Transverse colon (tissue), 4 donors: ENCODE results near the gene FADS6. TPM values are rescaled to one million over a fixed set of nuclear protein-coding genes. Genes with fewer than 3 reads are reported as not detected.

Source experiments
- DNase-seq: peaks from one replicate; pipeline ENCODE4 v3.0.0-alpha.2; 2019
- H3K27ac ChIP-seq, 4 donors: fragments of 200-600 bp; sonication (generic); 2 replicates each; pipeline ENCODE4 v1.5.1; 2016 to 2018; ENCODE audit warnings: inconsistent platforms in 4 of 4
- H3K27me3 ChIP-seq: fragments of 200-600 bp; sonication (generic); 2 replicates; pipeline ENCODE4 v1.5.1; 2017; ENCODE audit warnings: inconsistent platforms
- H3K36me3 ChIP-seq, 4 donors: fragments of 200-600 bp; sonication (generic); 2 replicates each; pipeline ENCODE4 v1.5.1; 2017 to 2019; ENCODE audit warnings: inconsistent platforms in 4 of 4
- H3K4me1 ChIP-seq, 4 donors: fragments of 200-600 bp; sonication (generic); 2 replicates each; pipeline ENCODE4 v1.5.1; 2017 to 2020; ENCODE audit warnings: inconsistent platforms in 4 of 4
- H3K4me3 ChIP-seq, 4 donors: fragments of 200-600 bp; sonication (generic); 1 replicate in 1 of 4; 2 replicates in 3 of 4; pipeline versions ENCODE4 v1.5.1 to v1.6.1; 2017 to 2019; ENCODE audit warnings: inconsistent platforms in 4 of 4
- H3K9me3 ChIP-seq, 2 donors: fragments of 200-600 bp; sonication (generic); 2 replicates each; pipeline ENCODE4 v1.5.1; 2017 to 2019; ENCODE audit warnings: inconsistent platforms in 2 of 2
- CTCF ChIP-seq, 5 experiments: fragments of 200-600 bp in 3 of 5; fragments of 450-650 bp in 2 of 5; sonication (generic) in 3 of 5; IDR thresholded peaks; 1 replicate in 2 of 5; 2 replicates in 3 of 5; pipeline ENCODE4 v1.5.1; 2016 to 2017; ENCODE audit warnings: antibody characterized with exemption in 5 of 5, inconsistent platforms in 3 of 5, mild to moderate bottlenecking in 2 of 5, moderate library complexity in 1 of 5
- EP300 ChIP-seq: sonication (generic); formaldehyde crosslinking; IDR thresholded peaks from one replicate; pipeline ENCODE4 v1.6.1; 2017; ENCODE audit warnings: antibody characterized with exemption, low read depth
- POLR2A ChIP-seq: fragments of 450-650 bp; IDR thresholded peaks from one replicate; pipeline ENCODE4 v1.6.1; 2016; ENCODE audit warnings: antibody characterized with exemption, mild to moderate bottlenecking, moderate library complexity
- POLR2AphosphoS5 ChIP-seq, 3 donors: sonication (generic); formaldehyde crosslinking; IDR thresholded peaks; one replicate each; pipeline ENCODE4 v1.6.1; 2016; ENCODE audit warnings: antibody characterized with exemption in 3 of 3
- WGBS, 2 donors: methylation state at CpG; one replicate each; pipeline ENCODE4 v1.1.5; 2018; ENCODE audit warnings: low coverage in 1 of 2; 5-methylcytosine and 5-hydroxymethylcytosine counted together
- in situ Hi-C, 4 donors: fragments of 200-750 bp; cut with MboI; loops; one replicate each; pipeline versions ENCODE4 v1.15.0 to v1.15.1; 2017; ENCODE audit warnings: low sequenced_read_pairs in 3 of 4, low pct_ligation_motif_present in 1 of 4, low pct_unique_long_range_greater_than_20kb in 1 of 4
- intact Hi-C: fragments of 100-400 bp; cut with DNase I; formaldehyde crosslinking; loops from one replicate; pipeline ENCODE4 v1.15.1; 2023; ENCODE audit warnings: low total_unique reads
- total RNA-seq, 4 donors: library from RNA; depleted of rRNA; stranded (reverse); fragments of >200 nt; gene quantifications; one replicate each; pipeline ENCODE4 v1.1.0, GENCODE V29; 2016

Gene FADS6
- total RNA-seq, 4 donors from 2014 or later = 0.64 to 25.8 (median 3.7) TPM; not detected in 1

- Histone ChIP-seq H3K36me3 (no peaks in the 10 kb centered on the region), H3K27me3 (peaks cover 31% of the 10 kb centered on the region), H3K4me1 (peaks cover 13 to 27% (median 27%) of the 10 kb centered on the region in 4 donors), H3K27ac (no peak overlapping the region), H3K4me3 (no peak overlapping the region), H3K9me3 (no peaks in the 10 kb centered on the region)
- intact Hi-C loops = loop anchor here (2.0 kb wide), 1 partner anchor 120 kb away; no protein-coding TSS in a partner anchor
- TF ChIP-seq EP300 = no peak
- TF ChIP-seq POLR2A = no peak
- no peak for TF ChIP-seq CTCF (IDR thresholded peaks at IDR 0.05)
- TF ChIP-seq POLR2AphosphoS5 (IDR thresholded peaks at IDR 0.05) = no peak
- no peak for DNase-seq
- in situ Hi-C loops = loop anchor here in 2 of 4 donors (10.0 to 25.0 kb wide), 2 partner anchors 70 to 127 kb away; partner anchors contain the start of genes NHERF1 (in 2 of the 2) and RAB37 (in 2 of the 2)
- 85% methylated on average over 10 of the region's 15 CpGs; no CpG with 5 or more reads in 1 of the 2 donors for WGBS, 2 donors
Observed at GRCh38 chr17:74864297-74864865, 29.1 kb downstream of the FADS6 start.

- 72 to 87% methylated on average over 3 to 25 of the region's 25 CpGs for WGBS, 2 donors
- intact Hi-C loops (loop anchor here (2.0 kb wide), 2 partner anchors 73 to 119 kb away; no protein-coding TSS in a partner anchor), in situ Hi-C loops (loop anchor here in 2 of 4 donors (10.0 to 25.0 kb wide), 2 partner anchors 69 to 126 kb away; partner anchors contain the start of genes NHERF1 (in 2 of the 2) and RAB37 (in 2 of the 2))
- Histone ChIP-seq H3K27me3 (peaks cover 38% of the 10 kb centered on the region), H3K36me3 (no peaks in the 10 kb centered on the region), H3K4me1 (peaks cover 13 to 30% (median 28%) of the 10 kb centered on the region in 4 donors), H3K4me3 (no peak overlapping the region), H3K27ac (no peak overlapping the region), H3K9me3 (no peaks in the 10 kb centered on the region)
- DNase-seq = no peak
- no peak for TF ChIP-seq POLR2A
Observed at GRCh38 chr17:74863420-74864296, 29.8 kb downstream of the FADS6 start.

- H3K4me3 ChIP-seq = no peak overlapping the region
- no peaks in the 10 kb centered on the region for H3K9me3 ChIP-seq
- intact Hi-C loops = loop anchor here (2.0 kb wide), 1 partner anchor 72 kb away; no protein-coding TSS in a partner anchor
- WGBS, 2 donors = 88% methylated on average over 4 of the region's 6 CpGs; no CpG with 5 or more reads in 1 of the 2 donors
- in situ Hi-C loops = loop anchor here in 2 of 4 donors (10.0 to 25.0 kb wide), 2 partner anchors 68 to 126 kb away; partner anchors contain the start of genes NHERF1 (in 2 of the 2) and RAB37 (in 2 of the 2)
- H3K27ac ChIP-seq = no peak overlapping the region
- no peaks in the 10 kb centered on the region for H3K36me3 ChIP-seq
- H3K4me1 ChIP-seq = peaks cover 13 to 30% (median 28%) of the 10 kb centered on the region in 4 donors
- no peak for TF ChIP-seq EP300
- TF ChIP-seq POLR2A = no peak
- TF ChIP-seq POLR2AphosphoS5 (IDR thresholded peaks at IDR 0.05) = no peak
- TF ChIP-seq CTCF (IDR thresholded peaks at IDR 0.05) = no peak
- H3K27me3 ChIP-seq = peaks cover 45% of the 10 kb centered on the region
- no peak for DNase-seq
Observed at GRCh38 chr17:74862919-74863318, 30.5 kb downstream of the FADS6 start.

- WGBS, 2 donors = 38% methylated on average over 17 of the region's 25 CpGs; no CpG with 5 or more reads in 1 of the 2 donors
- Histone ChIP-seq H3K36me3 (no peaks in the 10 kb centered on the region), H3K9me3 (no peaks in the 10 kb centered on the region), H3K4me3 (peak overlapping the region in 1 of 4 donors; percentile 21), H3K4me1 (peaks cover 13 to 30% (median 28%) of the 10 kb centered on the region in 4 donors), H3K27ac (no peak overlapping the region), H3K27me3 (peaks cover 52% of the 10 kb centered on the region)
- TF ChIP-seq CTCF (IDR thresholded peaks at IDR 0.05) (peak; percentile 43 to 64 (median 54)), POLR2AphosphoS5 (IDR thresholded peaks at IDR 0.05) (no peak)
- peak; percentile 60 for DNase-seq
- intact Hi-C loops (loop anchor here (2.0 kb wide), 1 partner anchor 72 kb away; no protein-coding TSS in a partner anchor), in situ Hi-C loops (loop anchor here in 2 of 4 donors (10.0 to 25.0 kb wide), 2 partner anchors 68 to 125 kb away; partner anchors contain the start of genes NHERF1 (in 2 of the 2) and RAB37 (in 2 of the 2))
Observed at GRCh38 chr17:74862108-74862901, 31.1 kb downstream of the FADS6 start.
